Activated naive CD8-positive, alpha-beta T cell treated with anti-CD3 and anti-CD28 coated beads for 36 hours (primary cell): ENCODE results near the gene BRINP3. TPM values are rescaled to one million over a fixed set of nuclear protein-coding genes. Genes with fewer than 3 reads are reported as not detected.
"Not testable (repeated sequence)": the region's sequence is repeated elsewhere in the genome, so short reads cannot be mapped to it uniquely, and the experiment has no call there.

ENCODE experiments used
- DNase-seq: peaks from one replicate; pipeline ENCODE4 v3.0.0; 2021
- H3K27ac Mint-ChIP-seq: one replicate; pipeline ENCODE4 v1.8.0; 2022; ENCODE audit warnings: mild to moderate bottlenecking, moderate library complexity, mixed read lengths
- H3K27me3 Mint-ChIP-seq: one replicate; pipeline ENCODE4 v1.8.0; 2022; ENCODE audit warnings: mild to moderate bottlenecking, mixed read lengths
- H3K36me3 Mint-ChIP-seq: one replicate; pipeline ENCODE4 v1.8.0; 2021; ENCODE audit warnings: mild to moderate bottlenecking, mixed read lengths
- H3K4me1 Mint-ChIP-seq: one replicate; pipeline ENCODE4 v1.8.0; 2021; ENCODE audit warnings: mixed read lengths
- H3K4me3 Mint-ChIP-seq: one replicate; pipeline ENCODE4 v1.8.0; 2022; ENCODE audit warnings: mild to moderate bottlenecking, moderate library complexity, mixed read lengths
- H3K9me3 Mint-ChIP-seq: one replicate; pipeline ENCODE4 v1.8.0; 2022; ENCODE audit warnings: mixed read lengths
- total RNA-seq, 2 experiments: library from RNA; stranded (reverse); gene quantifications; one replicate each; pipeline ENCODE4 v1.2.3, GENCODE V29; 2021

BRINP3 gene
- not detected for total RNA-seq

DNA sequence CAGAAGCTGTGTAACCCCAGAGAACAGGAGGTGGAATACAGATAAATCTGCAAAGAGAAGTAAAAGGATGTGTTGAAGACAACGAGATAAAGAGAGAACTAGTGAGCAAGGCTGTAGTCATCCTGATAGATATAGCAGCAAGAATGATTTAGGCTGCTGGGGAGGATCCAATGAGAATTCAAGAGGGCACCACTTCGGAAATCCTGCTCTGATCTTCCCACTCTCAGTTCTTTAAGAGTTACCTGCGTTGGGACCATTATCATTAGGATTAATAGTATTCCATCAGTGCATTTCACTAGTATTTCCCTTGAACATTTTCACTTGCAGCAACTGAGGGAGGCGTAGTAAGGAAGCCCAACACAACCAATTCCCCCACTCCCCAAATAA is at the start of gene BRINP3:
Gene BRINP3 (minus strand): TSS at position 103 of the 387 bp plus-strand sequence.
- Mint-ChIP-seq H3K9me3 (peaks cover 9% of the 10 kb centered on the region), H3K36me3 (peaks cover 2% of the 10 kb centered on the region), H3K27me3 (peaks cover 46% of the 10 kb centered on the region), H3K4me1 (peaks cover 6% of the 10 kb centered on the region), H3K27ac (no peak within 1 kb of the TSS), H3K4me3 (peak within 1 kb of the TSS; percentile 25)
- no peak for DNase-seq

DNA sequence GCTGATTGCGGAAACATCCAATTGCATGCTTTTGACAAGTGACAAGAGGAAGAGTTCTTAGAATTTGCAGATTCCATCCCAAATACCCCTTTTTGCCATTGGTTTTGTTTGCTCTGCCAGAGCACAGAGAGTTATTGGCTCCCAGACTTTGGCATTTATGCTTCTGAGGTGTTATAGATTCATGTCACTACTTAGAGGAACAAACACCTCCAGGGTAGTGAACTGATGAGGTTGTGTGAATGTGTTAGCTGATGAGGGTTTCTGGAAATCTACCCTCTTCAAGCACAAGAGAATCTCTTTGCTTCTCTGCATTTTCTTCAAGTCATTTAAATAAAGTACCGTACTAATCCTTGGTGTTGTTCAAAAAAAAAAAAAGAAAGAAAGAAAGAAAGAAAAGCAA is 33.9 kb upstream of the BRINP3 start:
- Mint-ChIP-seq H3K4me3 (no peak overlapping the region), H3K36me3 (no peaks in the 10 kb centered on the region), H3K9me3 (peaks cover 3% of the 10 kb centered on the region), H3K4me1 (no peaks in the 10 kb centered on the region), H3K27me3 (no peaks in the 10 kb centered on the region), H3K27ac (no peak overlapping the region)
- DNase-seq = no peak

DNA sequence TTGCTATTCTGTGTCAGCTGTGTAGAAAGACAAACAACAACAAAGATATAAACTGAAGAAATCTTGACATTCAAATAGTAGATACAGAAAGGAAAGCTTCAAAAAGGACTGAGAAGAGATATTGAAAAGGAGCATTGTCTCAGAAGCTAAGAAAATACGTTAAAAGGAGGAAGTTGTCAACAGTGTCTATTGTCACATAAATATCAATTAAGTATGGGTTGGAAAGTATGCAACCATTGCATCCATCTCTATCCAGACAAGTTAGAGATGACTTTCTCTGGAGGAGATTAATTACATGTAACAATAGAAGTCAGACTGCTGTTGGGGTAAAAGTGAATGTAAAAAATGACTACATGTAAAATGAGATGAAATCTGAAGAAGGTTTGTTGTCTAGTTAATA is 29.7 kb upstream of the BRINP3 start:
- H3K36me3 Mint-ChIP-seq = no peaks in the 10 kb centered on the region
- peaks cover 13% of the 10 kb centered on the region for H3K9me3 Mint-ChIP-seq
- DNase-seq = no peak
- no peak overlapping the region for H3K4me3 Mint-ChIP-seq
- no peak overlapping the region for H3K27ac Mint-ChIP-seq
- H3K4me1 Mint-ChIP-seq = no peaks in the 10 kb centered on the region
- no peaks in the 10 kb centered on the region for H3K27me3 Mint-ChIP-seq

DNA sequence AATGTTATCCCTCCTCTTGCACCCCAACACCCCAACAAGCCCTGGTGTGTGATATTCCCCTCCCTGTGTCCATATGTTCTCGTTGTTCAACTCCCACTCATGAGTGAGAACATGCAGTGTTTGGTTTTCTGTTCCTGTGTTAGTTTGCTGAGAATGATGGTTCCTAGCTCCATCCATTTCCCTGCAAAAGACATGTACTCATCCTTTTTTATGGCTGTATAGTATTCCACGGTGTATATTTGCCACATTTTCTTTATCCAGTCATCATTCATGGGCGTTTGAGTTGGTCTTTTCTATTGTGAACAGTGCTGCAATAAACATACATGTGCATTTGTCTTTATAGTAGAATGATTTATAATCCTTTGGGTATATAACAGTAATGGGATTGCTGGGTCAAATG is 26.9 kb upstream of the BRINP3 start:
- H3K9me3 Mint-ChIP-seq = peaks cover 11% of the 10 kb centered on the region
- not testable (repeated sequence) for DNase-seq, H3K36me3 Mint-ChIP-seq

DNA sequence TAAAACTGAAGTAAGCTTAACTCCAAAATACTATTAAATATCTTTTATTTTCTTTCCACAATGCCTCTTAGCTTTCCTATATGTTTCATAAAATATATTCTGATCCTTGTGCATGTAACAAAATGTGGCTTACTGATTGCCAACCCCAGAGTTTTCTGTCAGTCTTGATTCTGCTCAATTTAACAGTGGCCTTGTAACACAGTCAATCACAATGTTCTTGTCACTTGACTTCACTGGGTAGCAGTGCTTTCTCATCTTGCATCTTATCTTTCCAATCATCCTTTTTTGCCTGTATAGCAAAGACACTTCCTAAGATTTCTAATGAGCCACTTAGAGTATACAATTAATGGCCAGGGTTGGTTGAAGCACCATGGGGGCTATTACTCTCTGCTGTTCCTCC is 19.9 kb upstream of the BRINP3 start:
- H3K4me3 Mint-ChIP-seq = no peak overlapping the region
- H3K36me3 Mint-ChIP-seq = no peaks in the 10 kb centered on the region
- no peaks in the 10 kb centered on the region for H3K27me3 Mint-ChIP-seq
- no peaks in the 10 kb centered on the region for H3K4me1 Mint-ChIP-seq
- DNase-seq = no peak
- H3K27ac Mint-ChIP-seq = no peak overlapping the region
- H3K9me3 Mint-ChIP-seq = no peaks in the 10 kb centered on the region

More for the DNA sequence above, 26.9 kb upstream of the BRINP3 start:
- not testable (repeated sequence) for H3K4me3 Mint-ChIP-seq, H3K4me1 Mint-ChIP-seq, H3K27ac Mint-ChIP-seq, H3K27me3 Mint-ChIP-seq

DNA sequence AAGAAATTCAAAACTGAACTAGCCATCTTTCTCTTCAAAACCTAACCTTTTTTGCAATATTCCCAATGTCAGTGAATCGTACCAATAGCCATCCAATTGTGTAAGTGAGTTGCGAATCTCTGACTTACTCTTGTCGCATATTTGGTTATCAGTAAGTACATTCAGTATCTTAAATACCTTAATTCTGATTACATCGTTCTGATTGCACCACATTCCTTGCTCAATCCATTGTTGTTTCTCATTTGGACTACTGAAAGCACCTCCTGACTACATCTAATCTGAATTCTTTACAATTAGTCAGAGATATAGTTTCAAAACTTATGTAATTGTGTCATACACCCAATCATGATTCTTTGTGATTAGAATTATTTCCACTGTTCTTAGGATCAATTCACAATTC is 16.8 kb upstream of the BRINP3 start:
- Mint-ChIP-seq H3K27ac (no peak overlapping the region), H3K27me3 (no peaks in the 10 kb centered on the region), H3K4me3 (no peak overlapping the region), H3K4me1 (no peaks in the 10 kb centered on the region), H3K9me3 (no peaks in the 10 kb centered on the region), H3K36me3 (no peaks in the 10 kb centered on the region)
- no peak for DNase-seq

DNA sequence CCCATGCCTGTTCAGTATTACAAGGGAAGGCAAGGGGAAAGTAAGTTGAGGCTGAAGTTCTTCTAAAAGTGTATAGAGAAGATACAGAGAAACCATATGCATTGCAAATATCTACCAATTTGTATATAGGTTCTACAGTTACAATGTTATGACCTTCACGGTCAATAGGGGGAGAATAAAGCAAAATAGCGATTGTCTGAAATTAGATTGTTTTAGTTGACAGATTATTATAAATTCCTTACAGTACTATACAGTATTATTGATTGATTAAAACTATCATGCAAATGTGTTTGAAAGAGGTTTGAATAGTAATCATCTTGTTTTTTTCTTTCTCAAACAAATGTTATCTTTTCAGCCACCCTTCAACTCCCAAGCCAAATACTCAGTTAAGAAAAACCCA is 13.7 kb upstream of the BRINP3 start:
- Mint-ChIP-seq H3K9me3 (peaks cover 3% of the 10 kb centered on the region), H3K27me3 (no peaks in the 10 kb centered on the region), H3K4me3 (no peak overlapping the region), H3K27ac (no peak overlapping the region), H3K4me1 (no peaks in the 10 kb centered on the region), H3K36me3 (no peaks in the 10 kb centered on the region)
- DNase-seq = no peak

DNA sequence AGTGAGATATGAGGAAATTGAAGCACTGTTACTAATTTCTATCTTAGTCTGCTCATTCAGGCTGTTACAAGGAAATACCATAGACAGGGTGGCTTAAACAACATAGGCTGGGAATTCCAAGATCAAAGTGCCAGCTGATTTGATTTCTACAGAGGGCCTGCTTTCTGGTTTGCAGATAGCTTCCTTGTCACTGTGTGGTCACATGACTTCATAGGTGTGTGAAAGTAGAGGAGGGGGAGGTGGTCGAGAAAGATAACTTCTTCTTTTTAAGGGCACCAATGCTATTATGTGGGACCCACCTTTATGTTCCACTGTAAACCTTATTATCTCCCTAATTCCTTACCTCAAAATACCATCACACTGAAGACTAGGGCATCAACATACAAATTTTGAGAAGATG is 6.4 kb upstream of the BRINP3 start:
- Mint-ChIP-seq H3K9me3 (peaks cover 5% of the 10 kb centered on the region), H3K27ac (no peak overlapping the region), H3K36me3 (no peaks in the 10 kb centered on the region), H3K4me3 (no peak overlapping the region), H3K27me3 (peaks cover 2% of the 10 kb centered on the region), H3K4me1 (no peaks in the 10 kb centered on the region)
- DNase-seq = no peak

DNA sequence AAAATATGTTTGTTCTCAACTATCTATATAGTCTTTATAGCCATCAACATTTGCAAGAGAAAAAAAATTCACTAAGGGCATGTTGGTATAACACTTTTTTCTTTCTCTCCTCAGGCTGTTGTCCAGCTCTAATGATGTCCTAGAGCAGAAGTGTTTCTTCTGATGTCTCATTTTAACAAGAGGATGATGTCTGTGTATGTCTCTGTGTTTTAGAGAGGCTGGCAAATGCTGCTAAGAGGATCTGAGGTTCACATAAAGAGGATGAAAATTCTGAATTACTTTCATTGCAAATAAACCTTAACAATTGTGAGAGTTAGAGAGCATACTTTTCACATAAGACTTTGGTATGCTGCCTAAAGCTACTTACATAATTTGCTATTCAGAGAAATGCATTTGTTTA is 2.6 kb upstream of the BRINP3 start:
- Mint-ChIP-seq H3K9me3 (peaks cover 9% of the 10 kb centered on the region), H3K27me3 (peaks cover 39% of the 10 kb centered on the region), H3K36me3 (peaks cover 2% of the 10 kb centered on the region), H3K27ac (no peak overlapping the region), H3K4me3 (no peak overlapping the region), H3K4me1 (peaks cover 6% of the 10 kb centered on the region)
- no peak for DNase-seq

DNA sequence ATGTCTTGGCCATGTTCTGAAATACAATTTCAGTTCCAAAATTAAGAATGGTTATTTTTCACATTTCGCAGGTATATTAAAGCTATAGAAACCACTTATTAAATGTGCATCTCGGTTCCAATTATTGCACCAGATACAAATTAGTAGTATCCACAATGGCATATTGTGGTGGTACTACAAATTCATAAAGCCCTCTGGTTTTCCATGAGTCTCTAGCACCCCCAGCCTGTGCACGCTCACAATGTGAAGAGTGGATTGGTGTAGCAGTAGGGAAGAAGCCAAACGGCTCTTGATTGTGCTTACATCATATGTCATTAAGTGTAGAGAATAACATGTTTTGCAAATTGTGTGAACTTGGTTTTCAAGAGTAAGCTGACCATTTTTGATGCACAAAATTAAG is 1.9 kb upstream of the BRINP3 start:
- Mint-ChIP-seq H3K9me3 (peaks cover 9% of the 10 kb centered on the region), H3K4me1 (peaks cover 6% of the 10 kb centered on the region), H3K27me3 (peaks cover 46% of the 10 kb centered on the region), H3K27ac (no peak overlapping the region), H3K36me3 (peaks cover 2% of the 10 kb centered on the region), H3K4me3 (no peak overlapping the region)
- DNase-seq = no peak

DNA sequence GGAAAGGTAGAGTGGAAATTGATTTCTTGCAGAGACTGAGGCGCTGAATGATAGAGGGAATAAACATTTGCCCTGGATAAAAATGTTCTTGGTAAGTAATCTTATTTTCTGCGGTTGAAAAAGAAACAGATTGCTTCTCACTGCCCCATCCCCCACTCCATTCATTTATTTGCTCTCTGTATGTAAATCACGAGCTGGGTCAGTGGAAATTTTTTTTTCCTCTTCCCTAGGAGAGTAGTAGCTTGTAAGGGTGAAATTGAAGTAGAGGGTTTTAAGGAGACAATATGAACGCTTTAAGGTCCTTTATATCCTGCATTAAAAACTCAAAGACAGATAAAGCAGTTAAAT is 1.4 kb upstream of the BRINP3 start:
- Mint-ChIP-seq H3K36me3 (peaks cover 2% of the 10 kb centered on the region), H3K27ac (no peak overlapping the region), H3K4me3 (no peak overlapping the region), H3K9me3 (peaks cover 9% of the 10 kb centered on the region), H3K27me3 (peaks cover 46% of the 10 kb centered on the region), H3K4me1 (peaks cover 6% of the 10 kb centered on the region)
- DNase-seq = no peak

DNA sequence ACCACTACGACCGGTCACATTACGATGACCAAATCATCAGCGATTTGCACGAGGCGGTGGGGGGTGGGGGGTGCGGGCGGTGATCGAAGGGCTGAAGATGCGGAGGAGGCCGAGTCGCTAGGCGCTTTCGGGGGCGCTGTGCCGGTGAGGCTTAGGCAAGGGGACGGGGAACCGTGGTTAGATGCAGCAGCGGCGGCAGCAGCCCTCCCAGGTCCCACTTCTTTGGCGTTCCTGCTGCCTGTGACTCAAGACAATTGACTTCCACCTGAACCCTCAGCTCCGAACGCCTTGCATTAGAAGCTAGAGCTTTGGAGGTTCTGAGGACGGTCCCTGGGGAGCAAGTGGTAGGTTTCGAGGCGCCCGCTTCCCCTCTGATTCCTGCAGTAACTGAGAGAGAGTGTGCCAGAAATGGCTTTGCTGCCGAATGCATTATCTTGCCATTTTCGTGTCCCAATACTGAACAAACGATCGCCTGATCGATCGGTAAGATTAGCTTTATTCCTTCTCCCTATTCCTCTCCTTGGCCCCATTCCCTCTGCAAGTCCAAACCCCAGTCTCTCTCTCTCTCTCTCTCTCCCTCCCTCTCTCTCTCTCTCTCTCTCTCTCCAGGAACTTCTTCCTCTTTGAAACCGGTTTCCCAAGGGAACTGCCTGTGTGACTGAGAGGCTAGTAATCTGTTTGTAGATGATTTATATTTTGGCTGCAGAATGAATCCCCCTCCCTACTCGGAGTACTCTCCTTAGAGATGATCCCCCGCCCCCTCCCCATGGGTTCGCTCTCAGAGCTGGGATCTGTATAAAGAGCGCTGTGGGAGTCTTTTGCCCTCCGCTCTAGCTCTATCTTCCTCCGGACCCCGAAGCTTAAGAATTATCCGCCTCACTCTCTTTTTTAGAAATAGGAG is 735 bp upstream of the BRINP3 start:
- no peak for DNase-seq
- Mint-ChIP-seq H3K4me1 (peaks cover 6% of the 10 kb centered on the region), H3K36me3 (peaks cover 2% of the 10 kb centered on the region), H3K27me3 (peaks cover 46% of the 10 kb centered on the region), H3K4me3 (peak overlapping the region; percentile 25), H3K27ac (no peak overlapping the region), H3K9me3 (peaks cover 9% of the 10 kb centered on the region)

DNA sequence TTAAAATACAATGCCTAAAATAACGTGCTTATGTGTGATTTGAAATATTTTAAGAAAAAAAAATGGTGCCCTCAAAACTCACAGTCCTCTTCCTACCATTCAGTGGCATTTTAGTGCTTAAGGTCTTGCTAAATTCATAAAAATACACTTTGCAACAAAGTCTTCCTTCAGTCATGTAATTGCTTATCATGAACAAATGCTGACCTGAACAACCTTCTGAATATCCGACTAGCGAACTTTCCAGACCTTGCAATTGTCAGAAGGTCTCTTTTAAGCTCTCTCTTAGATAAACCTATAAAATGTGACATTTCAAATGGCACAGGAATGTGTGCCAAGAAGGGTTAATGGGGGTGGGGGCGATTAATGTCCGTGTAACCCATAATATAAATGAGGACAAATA is 858 bp downstream of the BRINP3 start:
- H3K9me3 Mint-ChIP-seq = peaks cover 6% of the 10 kb centered on the region
- peaks cover 6% of the 10 kb centered on the region for H3K4me1 Mint-ChIP-seq
- peaks cover 46% of the 10 kb centered on the region for H3K27me3 Mint-ChIP-seq
- H3K4me3 Mint-ChIP-seq = no peak overlapping the region
- DNase-seq = no peak
- H3K36me3 Mint-ChIP-seq = peaks cover 2% of the 10 kb centered on the region
- no peak overlapping the region for H3K27ac Mint-ChIP-seq

DNA sequence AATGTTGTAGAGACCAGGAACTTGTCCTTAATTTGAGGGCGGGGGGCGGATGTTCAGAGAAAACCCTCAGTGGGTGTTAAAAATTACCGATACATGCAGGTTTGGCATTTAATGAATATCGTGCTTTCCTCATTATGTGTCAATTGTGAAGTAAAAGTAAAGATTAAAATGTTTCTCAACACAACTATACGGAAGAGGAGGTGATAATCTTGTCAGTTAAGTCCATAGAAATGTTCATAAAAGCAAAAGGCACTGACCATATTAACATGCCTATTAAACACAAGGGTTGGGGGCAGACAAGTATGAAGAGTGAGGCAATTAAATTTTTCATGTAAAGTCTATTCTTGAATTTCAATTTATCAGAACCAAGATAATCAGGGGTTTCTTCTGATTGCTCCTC is 1.3 kb downstream of the BRINP3 start:
- Mint-ChIP-seq H3K27ac (no peak overlapping the region), H3K4me1 (peaks cover 6% of the 10 kb centered on the region), H3K27me3 (peaks cover 46% of the 10 kb centered on the region), H3K36me3 (peaks cover 2% of the 10 kb centered on the region), H3K9me3 (peaks cover 6% of the 10 kb centered on the region), H3K4me3 (no peak overlapping the region)
- DNase-seq = no peak

DNA sequence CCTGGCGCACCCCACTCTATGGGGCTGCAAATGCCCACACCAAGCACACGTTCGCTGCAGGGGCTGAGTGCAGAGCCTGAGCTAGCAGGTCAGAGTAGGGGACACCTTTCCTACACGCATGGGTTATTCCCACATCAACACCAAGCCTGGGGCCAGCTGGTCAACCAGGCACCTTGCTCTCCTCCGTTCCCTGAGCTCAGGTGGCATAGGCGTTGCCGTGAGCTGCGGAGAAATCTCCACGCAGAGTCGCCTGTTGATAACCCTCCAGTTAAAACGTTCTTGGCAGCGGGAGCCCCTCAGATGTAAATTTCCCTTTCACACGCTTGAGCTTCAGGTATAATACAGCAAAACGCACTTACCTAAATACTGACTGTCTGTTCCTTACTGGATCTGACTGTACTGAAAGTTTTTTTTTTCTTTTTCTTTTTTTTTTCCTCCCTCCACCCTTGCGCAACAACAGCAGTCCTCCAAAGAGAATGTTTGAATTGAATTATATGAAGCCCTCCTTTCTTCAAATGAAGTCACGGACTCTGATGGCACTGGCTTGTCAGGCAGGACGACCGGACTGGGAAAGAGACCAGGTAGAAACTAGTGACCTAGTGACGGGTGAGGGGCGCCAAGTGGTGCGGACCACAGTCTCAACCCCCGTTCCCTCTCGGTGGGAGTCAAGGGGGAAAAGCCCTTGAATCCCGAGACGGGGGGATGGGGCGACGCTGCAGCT is 2.1 kb downstream of the BRINP3 start:
- peaks cover 46% of the 10 kb centered on the region for H3K27me3 Mint-ChIP-seq
- no peak overlapping the region for H3K4me3 Mint-ChIP-seq
- DNase-seq = no peak
- no peak overlapping the region for H3K27ac Mint-ChIP-seq
- H3K4me1 Mint-ChIP-seq = peaks cover 6% of the 10 kb centered on the region
- H3K9me3 Mint-ChIP-seq = peaks cover 6% of the 10 kb centered on the region
- H3K36me3 Mint-ChIP-seq = peaks cover 2% of the 10 kb centered on the region
